HG03558 (cell line): Measurements from ENCODE around the gene REPS2.

ENCODE experiments used
- ATAC-seq: cut with Tn5 transposase; IDR thresholded peaks from one replicate; pipeline ENCODE4 v1.9.1; 2021; ENCODE audit warnings: moderate number of reproducible peaks; ENCODE audit not compliant: unreplicated experiment; ENCODE audit errors: extremely low read depth

Gene REPS2

DNA sequence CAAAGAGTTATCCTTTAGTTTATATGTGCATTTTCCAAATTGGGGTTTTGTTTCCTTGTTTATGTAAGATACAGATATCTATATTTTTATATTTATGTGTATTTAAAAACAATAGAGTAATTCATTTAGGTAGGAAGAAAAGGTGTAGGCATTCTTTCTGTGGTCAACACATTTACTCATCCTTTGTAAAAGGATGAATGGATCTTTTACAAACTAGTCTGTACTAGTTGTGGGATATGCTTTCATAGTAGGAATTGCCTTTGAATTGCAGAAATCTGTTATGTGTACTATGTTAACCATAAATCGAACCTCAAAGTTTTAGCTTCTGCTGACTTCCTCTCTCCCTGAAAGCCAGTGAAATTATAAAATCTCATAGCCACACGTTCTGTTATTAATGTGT, 128.5 kb downstream of the REPS2 start:
- ATAC-seq, result no peak

DNA sequence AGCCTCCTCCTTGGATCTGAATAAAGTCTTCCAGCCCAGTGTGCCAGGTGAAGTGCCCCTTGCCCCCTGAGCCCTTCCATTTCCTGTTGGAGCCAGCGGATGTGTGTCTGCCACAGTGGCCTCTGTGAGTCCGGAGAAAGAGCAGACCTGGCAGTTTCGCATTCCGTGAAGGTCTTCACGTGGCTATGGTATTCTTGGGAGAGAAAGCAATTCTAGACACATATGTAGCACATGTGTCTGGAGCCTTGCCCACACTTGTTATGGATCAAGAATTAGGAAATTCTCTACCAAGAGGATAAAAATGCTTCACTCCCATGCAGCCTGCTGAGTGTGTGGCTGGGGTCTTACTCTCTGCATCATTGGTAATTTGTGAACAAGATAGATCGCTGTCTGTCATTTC, 130.9 kb downstream of the REPS2 start:
- ATAC-seq, result no peak

GRCh38 chrX:17078031-17078720, 131.7 kb downstream of the REPS2 start:
- no peak for ATAC-seq

- ATAC-seq, result no peak
Measured at GRCh38 chrX:17081511-17081910, 135.1 kb downstream of the REPS2 start.

DNA sequence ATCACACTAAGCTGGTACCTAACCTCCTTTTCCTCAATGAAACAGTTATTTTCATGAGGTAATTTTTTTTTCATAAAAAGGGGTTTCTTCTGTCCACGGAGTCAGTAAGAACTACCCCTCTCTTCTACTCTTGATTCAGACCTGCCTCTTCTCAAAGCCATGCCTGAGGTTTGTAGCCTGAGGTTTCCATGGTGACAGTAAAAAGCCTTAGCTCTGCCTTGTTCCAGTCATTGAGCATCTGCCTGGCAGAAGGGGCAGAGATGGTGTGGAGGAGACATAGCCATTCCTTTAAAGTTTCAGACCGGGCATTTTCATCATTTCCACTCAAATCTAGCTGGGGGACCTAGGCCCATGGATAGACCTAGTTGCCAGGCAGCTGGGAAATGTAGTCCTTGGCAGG, 135.5 kb downstream of the REPS2 start:
- no peak for ATAC-seq

GRCh38 chrX:17082831-17083230, 136.4 kb downstream of the REPS2 start:
- no peak for ATAC-seq

- no peak for ATAC-seq
Measured at GRCh38 chrX:17086317-17086716, 139.9 kb downstream of the REPS2 start.

- ATAC-seq, result no peak
Measured at GRCh38 chrX:17095161-17095560, 148.7 kb downstream of the REPS2 start.

GRCh38 chrX:17098516-17099247, 152.2 kb downstream of the REPS2 start:
- ATAC-seq, result peak; percentile 46

DNA sequence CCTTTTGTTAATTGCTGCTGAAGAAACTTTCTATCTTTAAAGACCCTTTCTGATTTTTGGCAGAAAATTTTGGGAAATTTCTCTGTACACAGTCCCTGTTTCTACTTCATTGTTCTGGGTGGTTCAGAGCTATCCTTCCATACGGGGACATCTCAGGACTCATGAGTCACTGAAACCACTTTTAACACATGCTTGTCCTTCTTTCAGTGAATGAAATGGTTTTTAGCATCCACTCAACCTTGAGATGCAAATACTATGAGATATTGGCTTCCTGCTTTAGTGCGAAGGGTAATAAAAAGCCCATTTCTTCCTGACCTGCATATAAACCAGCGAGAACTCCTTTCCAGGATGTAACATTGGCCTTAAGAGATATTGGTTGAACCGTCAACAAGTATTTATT, 158.0 kb downstream of the REPS2 start:
- ATAC-seq, result no peak

- no peak for ATAC-seq
Measured at GRCh38 chrX:17120816-17121215, 174.4 kb downstream of the REPS2 start.

DNA sequence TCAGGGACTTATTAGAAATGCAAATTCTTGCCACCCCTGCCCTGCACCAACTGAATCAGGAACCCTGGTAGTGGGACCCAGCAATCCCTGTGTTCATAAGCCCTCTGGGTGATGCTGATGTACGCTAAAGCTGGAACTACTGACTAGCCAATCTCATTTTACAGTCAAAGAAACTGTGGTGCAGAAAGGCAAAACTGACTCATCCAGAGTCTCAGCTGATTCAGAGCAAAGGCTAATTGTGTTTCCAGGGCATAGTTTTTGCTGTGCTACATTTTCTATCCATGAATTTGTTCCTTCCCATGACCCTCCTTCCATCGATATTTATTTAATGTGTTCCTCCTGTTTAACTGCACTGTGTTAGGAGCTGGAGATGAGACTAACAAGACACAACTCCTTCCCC, 207.5 kb downstream of the REPS2 start:
- no peak for ATAC-seq

DNA sequence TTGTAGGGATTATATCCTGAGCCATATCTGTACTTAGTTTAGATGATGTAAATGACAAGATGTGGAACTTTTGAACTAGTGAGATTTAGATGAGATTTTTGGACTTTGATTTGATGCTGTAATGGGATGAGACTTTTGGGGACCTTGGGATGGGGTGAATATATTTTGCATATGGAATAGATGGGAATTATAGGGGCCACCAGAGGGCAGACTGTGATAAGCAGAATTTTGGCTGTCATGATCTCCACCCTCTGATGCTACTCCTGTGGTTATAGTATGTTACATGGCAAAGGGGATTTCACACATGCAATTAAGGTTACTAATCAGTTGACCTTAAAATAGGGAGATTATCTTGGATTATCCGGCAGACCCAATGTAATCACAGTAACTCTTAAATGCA, 214.5 kb downstream of the REPS2 start:
- ATAC-seq, result no peak

DNA sequence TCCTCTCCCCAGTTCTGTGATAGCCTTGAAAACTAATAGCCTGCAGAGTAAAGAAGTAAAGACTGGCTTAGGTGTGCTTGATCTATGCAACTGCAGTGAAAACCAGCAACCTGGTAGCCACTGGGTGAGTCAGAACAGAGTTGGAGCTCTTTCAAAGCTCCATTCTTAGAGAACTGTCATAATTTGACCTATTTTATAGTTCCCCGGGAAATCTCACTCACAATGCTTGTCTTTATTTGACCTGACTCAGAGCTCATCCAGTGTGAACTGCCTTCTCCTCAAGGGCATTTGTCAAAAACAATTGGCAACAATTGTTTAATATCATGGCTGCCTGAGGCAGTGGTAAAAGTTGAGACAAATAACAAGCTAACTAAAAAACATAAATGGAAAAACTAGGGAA, 215.5 kb downstream of the REPS2 start:
- no peak for ATAC-seq

- no peak for ATAC-seq
Measured at GRCh38 chrX:17164079-17164478, 217.6 kb downstream of the REPS2 start.

- ATAC-seq, result no peak
Measured at GRCh38 chrX:17164941-17165340, 218.5 kb downstream of the REPS2 start.

- ATAC-seq, result no peak
Measured at GRCh38 chrX:17167915-17168314, 221.5 kb downstream of the REPS2 start.

DNA sequence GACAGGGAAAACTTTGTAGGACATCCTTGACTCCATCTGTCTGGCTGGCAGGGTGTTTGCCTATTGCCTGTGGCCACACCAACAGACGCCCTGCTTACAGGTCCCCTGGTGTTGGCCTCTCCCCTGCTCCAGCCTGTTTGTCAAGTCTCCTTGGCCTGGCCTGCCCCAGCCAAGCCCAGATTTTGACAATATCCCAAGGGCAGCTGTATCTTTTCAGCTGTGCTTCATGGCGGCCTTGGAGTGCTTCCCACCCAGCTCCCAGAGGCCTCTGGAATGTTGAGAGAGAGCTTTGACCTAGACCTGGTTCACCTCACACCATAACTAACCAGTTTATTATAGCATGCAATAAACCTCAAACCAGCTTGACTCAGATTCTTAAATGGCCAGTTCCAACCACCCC, 224.5 kb downstream of the REPS2 start:
- ATAC-seq, result no peak

GRCh38 chrX:17174671-17175070, 228.2 kb downstream of the REPS2 start:
- ATAC-seq, result no peak

DNA sequence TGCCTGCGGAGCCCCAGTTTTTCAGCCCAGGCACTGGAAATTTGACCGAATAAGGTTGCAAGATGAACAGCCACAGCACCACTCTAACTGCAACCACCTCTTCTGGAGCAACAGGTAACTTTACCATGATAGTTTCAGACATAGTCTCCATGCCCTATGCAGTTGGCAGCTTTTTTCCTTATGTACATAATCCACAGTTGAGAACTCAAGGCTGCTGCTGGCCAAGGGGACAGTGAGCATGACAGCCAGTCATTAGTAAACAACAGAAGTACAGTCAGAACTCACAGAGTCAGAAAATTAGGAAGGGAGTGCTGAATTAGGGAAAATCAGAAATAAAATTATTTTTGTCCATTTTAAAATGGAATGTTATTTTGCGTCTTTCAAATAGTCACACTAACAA, 235.9 kb downstream of the REPS2 start:
- ATAC-seq, result no peak

GRCh38 chrX:17183566-17183965, 237.1 kb downstream of the REPS2 start:
- ATAC-seq, result no peak

DNA sequence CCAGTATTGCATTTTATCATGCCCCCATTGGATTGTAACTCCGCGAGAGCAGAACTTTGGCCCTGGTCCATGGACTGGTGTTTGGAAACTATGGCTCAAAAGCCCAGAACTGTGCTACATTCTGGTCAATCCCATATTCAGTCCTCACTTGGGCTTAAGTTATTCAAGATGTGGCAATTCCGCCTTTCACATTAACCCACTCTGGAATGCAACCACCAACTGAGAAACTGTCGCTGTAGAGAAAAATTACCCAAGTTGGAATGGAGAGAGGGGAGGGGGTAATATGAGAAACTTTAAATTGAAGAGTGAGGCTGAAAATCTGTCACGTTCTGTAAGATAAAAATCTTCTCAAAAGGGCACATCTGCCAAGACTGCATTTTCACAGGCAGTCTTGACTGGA, 239.0 kb downstream of the REPS2 start:
- no peak for ATAC-seq
